ENCODE results near the gene ZFAND3.
"Not testable (repeated sequence)": the region's sequence is repeated elsewhere in the genome, so short reads cannot be mapped to it uniquely, and the experiment has no call there.

ZFAND3 gene

GRCh38 chr6:37985355-37985754 lies 165.8 kb downstream of the ZFAND3 start:
- Histone ChIP-seq H3K4me1 (ENCODE audit: control insufficient read depth, low read depth, low read length) (no peaks in the 10 kb centered on the region), H3K4me3 (ENCODE audit: low read length) (no peak overlapping the region), H3K9me3 (ENCODE audit: control insufficient read depth, low read depth, low read length) (no peaks in the 10 kb centered on the region), H3K27me3 (ENCODE audit: control insufficient read depth, insufficient read depth, low read length) (no peaks in the 10 kb centered on the region), H3K36me3 (ENCODE audit: control insufficient read depth, low read depth, low read length) (no peaks in the 10 kb centered on the region), H3K9ac (ENCODE audit: low read length) (no peak overlapping the region), H3K27ac (ENCODE audit: low read length) (no peak overlapping the region)

GRCh38 chr6:37987018-37987417 lies 167.5 kb downstream of the ZFAND3 start:
- Histone ChIP-seq H3K9me3 (ENCODE audit: control insufficient read depth, low read depth, low read length) (no peaks in the 10 kb centered on the region), H3K4me1 (ENCODE audit: control insufficient read depth, low read depth, low read length) (peaks cover 3% of the 10 kb centered on the region), H3K36me3 (ENCODE audit: control insufficient read depth, low read depth, low read length) (no peaks in the 10 kb centered on the region), H3K27ac (ENCODE audit: low read length) (no peak overlapping the region), H3K9ac (ENCODE audit: low read length) (no peak overlapping the region), H3K4me3 (ENCODE audit: low read length) (no peak overlapping the region), H3K27me3 (ENCODE audit: control insufficient read depth, insufficient read depth, low read length) (no peaks in the 10 kb centered on the region)

- Histone ChIP-seq H3K4me3 (ENCODE audit: low read length) (no peak overlapping the region), H3K9me3 (ENCODE audit: control insufficient read depth, low read depth, low read length) (no peaks in the 10 kb centered on the region), H3K4me1 (ENCODE audit: control insufficient read depth, low read depth, low read length) (peaks cover 3% of the 10 kb centered on the region), H3K27me3 (ENCODE audit: control insufficient read depth, insufficient read depth, low read length) (no peaks in the 10 kb centered on the region), H3K36me3 (ENCODE audit: control insufficient read depth, low read depth, low read length) (no peaks in the 10 kb centered on the region), H3K27ac (ENCODE audit: low read length) (no peak overlapping the region), H3K9ac (ENCODE audit: low read length) (no peak overlapping the region)
These were observed 168.0 kb downstream of the ZFAND3 start for GRCh38 chr6:37987559-37987958.

- Histone ChIP-seq H3K4me3 (ENCODE audit: low read length) (no peak overlapping the region), H3K9me3 (ENCODE audit: control insufficient read depth, low read depth, low read length) (no peaks in the 10 kb centered on the region), H3K27ac (ENCODE audit: low read length) (no peak overlapping the region), H3K4me1 (ENCODE audit: control insufficient read depth, low read depth, low read length) (peaks cover 3% of the 10 kb centered on the region), H3K36me3 (ENCODE audit: control insufficient read depth, low read depth, low read length) (no peaks in the 10 kb centered on the region), H3K27me3 (ENCODE audit: control insufficient read depth, insufficient read depth, low read length) (no peaks in the 10 kb centered on the region), H3K9ac (ENCODE audit: low read length) (no peak overlapping the region)
These were observed 168.6 kb downstream of the ZFAND3 start for GRCh38 chr6:37988127-37988526.

GRCh38 chr6:37988696-37989095 lies 169.2 kb downstream of the ZFAND3 start:
- H3K9ac ChIP-seq (ENCODE audit: low read length): no peak overlapping the region
- H3K4me1 ChIP-seq (ENCODE audit: control insufficient read depth, low read depth, low read length): peaks cover 4% of the 10 kb centered on the region
- no peaks in the 10 kb centered on the region for H3K36me3 ChIP-seq (ENCODE audit: control insufficient read depth, low read depth, low read length)

GRCh38 chr6:37990762-37991525 lies 171.4 kb downstream of the ZFAND3 start:
- Histone ChIP-seq H3K9me3 (ENCODE audit: control insufficient read depth, low read depth, low read length) (no peaks in the 10 kb centered on the region), H3K4me1 (ENCODE audit: control insufficient read depth, low read depth, low read length) (peaks cover 14% of the 10 kb centered on the region), H3K27me3 (ENCODE audit: control insufficient read depth, insufficient read depth, low read length) (no peaks in the 10 kb centered on the region), H3K27ac (ENCODE audit: low read length) (no peak overlapping the region), H3K9ac (ENCODE audit: low read length) (no peak overlapping the region), H3K36me3 (ENCODE audit: control insufficient read depth, low read depth, low read length) (no peaks in the 10 kb centered on the region), H3K4me3 (ENCODE audit: low read length) (no peak overlapping the region)

More at GRCh38 chr6:37988696-37989095, 169.2 kb downstream of the ZFAND3 start:
- no peak overlapping the region for H3K4me3 ChIP-seq (ENCODE audit: low read length)
- H3K27ac ChIP-seq (ENCODE audit: low read length): no peak overlapping the region
- H3K27me3 ChIP-seq (ENCODE audit: control insufficient read depth, insufficient read depth, low read length): no peaks in the 10 kb centered on the region
- H3K9me3 ChIP-seq (ENCODE audit: control insufficient read depth, low read depth, low read length): no peaks in the 10 kb centered on the region

- no peaks in the 10 kb centered on the region for H3K36me3 ChIP-seq (ENCODE audit: control insufficient read depth, low read depth, low read length)
- H3K9me3 ChIP-seq (ENCODE audit: control insufficient read depth, low read depth, low read length): no peaks in the 10 kb centered on the region
- peaks cover 14% of the 10 kb centered on the region for H3K4me1 ChIP-seq (ENCODE audit: control insufficient read depth, low read depth, low read length)
- H3K27me3 ChIP-seq (ENCODE audit: control insufficient read depth, insufficient read depth, low read length): no peaks in the 10 kb centered on the region
- no peak overlapping the region for H3K27ac ChIP-seq (ENCODE audit: low read length)
- H3K4me3 ChIP-seq (ENCODE audit: low read length): no peak overlapping the region
- H3K9ac ChIP-seq (ENCODE audit: low read length): no peak overlapping the region
These were observed 173.2 kb downstream of the ZFAND3 start for GRCh38 chr6:37992749-37993148.

- not testable (repeated sequence) for H3K4me3 ChIP-seq (ENCODE audit: low read length); H3K9me3 ChIP-seq (ENCODE audit: control insufficient read depth, low read depth, low read length); H3K36me3 ChIP-seq (ENCODE audit: control insufficient read depth, low read depth, low read length); H3K9ac ChIP-seq (ENCODE audit: low read length); H3K27ac ChIP-seq (ENCODE audit: low read length); H3K27me3 ChIP-seq (ENCODE audit: control insufficient read depth, insufficient read depth, low read length)
- H3K4me1 ChIP-seq (ENCODE audit: control insufficient read depth, low read depth, low read length): peaks cover 14% of the 10 kb centered on the region
These were observed 173.7 kb downstream of the ZFAND3 start for GRCh38 chr6:37993194-37993593.

- Histone ChIP-seq H3K4me1 (ENCODE audit: control insufficient read depth, low read depth, low read length) (peaks cover 14% of the 10 kb centered on the region), H3K36me3 (ENCODE audit: control insufficient read depth, low read depth, low read length) (no peaks in the 10 kb centered on the region), H3K9me3 (ENCODE audit: control insufficient read depth, low read depth, low read length) (no peaks in the 10 kb centered on the region), H3K27ac (ENCODE audit: low read length) (no peak overlapping the region), H3K9ac (ENCODE audit: low read length) (no peak overlapping the region), H3K27me3 (ENCODE audit: control insufficient read depth, insufficient read depth, low read length) (no peaks in the 10 kb centered on the region), H3K4me3 (ENCODE audit: low read length) (no peak overlapping the region)
These were observed 174.1 kb downstream of the ZFAND3 start for GRCh38 chr6:37993596-37993995.

- Histone ChIP-seq H3K4me1 (ENCODE audit: control insufficient read depth, low read depth, low read length) (peaks cover 14% of the 10 kb centered on the region), H3K36me3 (ENCODE audit: control insufficient read depth, low read depth, low read length) (no peaks in the 10 kb centered on the region), H3K9me3 (ENCODE audit: control insufficient read depth, low read depth, low read length) (no peaks in the 10 kb centered on the region), H3K9ac (ENCODE audit: low read length) (no peak overlapping the region), H3K27me3 (ENCODE audit: control insufficient read depth, insufficient read depth, low read length) (no peaks in the 10 kb centered on the region), H3K4me3 (ENCODE audit: low read length) (no peak overlapping the region), H3K27ac (ENCODE audit: low read length) (no peak overlapping the region)
These were observed 174.7 kb downstream of the ZFAND3 start for GRCh38 chr6:37994223-37994622.

GRCh38 chr6:37998366-37998765 lies 178.8 kb downstream of the ZFAND3 start:
- Histone ChIP-seq H3K4me3 (ENCODE audit: low read length) (no peak overlapping the region), H3K27me3 (ENCODE audit: control insufficient read depth, insufficient read depth, low read length) (no peaks in the 10 kb centered on the region), H3K36me3 (ENCODE audit: control insufficient read depth, low read depth, low read length) (no peaks in the 10 kb centered on the region), H3K9me3 (ENCODE audit: control insufficient read depth, low read depth, low read length) (no peaks in the 10 kb centered on the region), H3K9ac (ENCODE audit: low read length) (no peak overlapping the region), H3K4me1 (ENCODE audit: control insufficient read depth, low read depth, low read length) (peaks cover 11% of the 10 kb centered on the region), H3K27ac (ENCODE audit: low read length) (no peak overlapping the region)

GRCh38 chr6:38001386-38001785 lies 181.9 kb downstream of the ZFAND3 start:
- Histone ChIP-seq H3K9ac (ENCODE audit: low read length) (no peak overlapping the region), H3K9me3 (ENCODE audit: control insufficient read depth, low read depth, low read length) (no peaks in the 10 kb centered on the region), H3K27me3 (ENCODE audit: control insufficient read depth, insufficient read depth, low read length) (no peaks in the 10 kb centered on the region), H3K27ac (ENCODE audit: low read length) (no peak overlapping the region), H3K4me1 (ENCODE audit: control insufficient read depth, low read depth, low read length) (no peaks in the 10 kb centered on the region), H3K36me3 (ENCODE audit: control insufficient read depth, low read depth, low read length) (no peaks in the 10 kb centered on the region), H3K4me3 (ENCODE audit: low read length) (no peak overlapping the region)

All from iPS-18a (cell line).